ENCODE data around the gene RLN3. TPM values are rescaled to one million over a fixed set of nuclear protein-coding genes. Genes with fewer than 3 reads are reported as not detected.
A peak's percentile ranks its signal among the peaks of the same experiment; 100 is the strongest.

RLN3 gene
- total and polyA plus RNA-seq, 10 donors = 0.35 TPM; not detected in 9

DNA sequence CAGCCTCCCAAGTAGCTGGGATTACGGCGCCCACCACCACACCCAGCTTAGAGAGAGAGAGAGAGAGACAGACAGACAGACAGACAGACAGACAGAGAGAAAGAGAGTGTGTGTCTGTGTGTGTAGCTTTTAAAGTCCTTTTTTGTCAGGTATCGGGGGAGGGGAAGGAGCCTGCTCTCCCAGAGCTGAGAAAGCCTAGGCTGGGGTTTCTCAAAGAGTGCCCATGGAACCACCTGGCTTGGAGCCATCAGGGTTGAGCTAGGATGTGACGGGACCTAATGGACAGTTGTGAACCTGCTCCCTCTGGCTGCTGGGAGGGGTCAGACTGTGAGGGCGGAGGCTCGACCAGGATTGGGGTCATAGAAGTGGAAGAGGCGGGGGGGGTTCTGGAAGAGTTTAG is 38.5 kb upstream of the RLN3 start:
- Histone ChIP-seq H3K4me3 (no peak overlapping the region), H3K9me3 (no peaks in the 10 kb centered on the region), H3K4me1 (peaks cover 28 to 88% (median 55%) of the 10 kb centered on the region in 6 donors), H3K27me3 (replicated peaks in 1 of 7) (no peaks in the 10 kb centered on the region), H3K27ac (peak overlapping the region in 2 of 8 donors; percentile 96 to 97), H3K36me3 (peaks cover 0 to 62% (median 19%) of the 10 kb centered on the region in 6 donors)
- 89 to 96% (median 93%) methylated on average over 7 of the region's 7 CpGs for WGBS, 5 donors
- TF ChIP-seq, protein P1, sequence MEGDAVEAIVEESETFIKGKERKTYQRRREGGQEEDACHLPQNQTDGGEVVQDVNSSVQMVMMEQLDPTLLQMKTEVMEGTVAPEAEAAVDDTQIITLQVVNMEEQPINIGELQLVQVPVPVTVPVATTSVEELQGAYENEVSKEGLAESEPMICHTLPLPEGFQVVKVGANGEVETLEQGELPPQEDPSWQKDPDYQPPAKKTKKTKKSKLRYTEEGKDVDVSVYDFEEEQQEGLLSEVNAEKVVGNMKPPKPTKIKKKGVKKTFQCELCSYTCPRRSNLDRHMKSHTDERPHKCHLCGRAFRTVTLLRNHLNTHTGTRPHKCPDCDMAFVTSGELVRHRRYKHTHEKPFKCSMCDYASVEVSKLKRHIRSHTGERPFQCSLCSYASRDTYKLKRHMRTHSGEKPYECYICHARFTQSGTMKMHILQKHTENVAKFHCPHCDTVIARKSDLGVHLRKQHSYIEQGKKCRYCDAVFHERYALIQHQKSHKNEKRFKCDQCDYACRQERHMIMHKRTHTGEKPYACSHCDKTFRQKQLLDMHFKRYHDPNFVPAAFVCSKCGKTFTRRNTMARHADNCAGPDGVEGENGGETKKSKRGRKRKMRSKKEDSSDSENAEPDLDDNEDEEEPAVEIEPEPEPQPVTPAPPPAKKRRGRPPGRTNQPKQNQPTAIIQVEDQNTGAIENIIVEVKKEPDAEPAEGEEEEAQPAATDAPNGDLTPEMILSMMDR (IDR thresholded peaks at IDR 0.05 in 8 of 11, conservative IDR thresholded peaks at IDR 0.05 in 3 of 11) = no peak
- no peak for TF ChIP-seq POLR2A (IDR thresholded peaks at IDR 0.05)
- no peak for TF ChIP-seq POLR2AphosphoS5 (IDR thresholded peaks at IDR 0.05)
- intact Hi-C loops (cut with DNase I; ENCODE audit: low total_unique reads) = no loop called here
- DNase-seq = no peak

DNA sequence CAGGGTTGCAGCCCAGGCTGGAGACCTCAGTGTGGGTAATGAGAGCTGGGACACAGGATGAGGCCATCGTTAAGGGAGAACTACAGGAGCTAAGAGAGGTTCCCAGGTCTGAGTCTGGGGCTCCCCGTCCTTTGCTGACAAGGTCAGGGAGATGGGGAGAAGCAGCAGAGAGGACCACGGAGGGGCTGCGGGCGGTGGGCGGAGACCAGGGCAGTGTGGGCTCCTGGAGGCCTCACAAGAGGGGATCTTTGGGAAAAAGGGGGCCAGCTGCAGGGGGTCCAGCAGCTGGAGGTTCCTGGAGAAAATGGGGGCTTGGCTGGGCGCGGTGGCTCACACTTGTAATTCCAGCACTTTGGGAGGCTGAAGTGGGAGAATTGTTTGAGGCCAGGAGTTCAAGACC is 37.9 kb upstream of the RLN3 start:
- H3K36me3 ChIP-seq = peaks cover 0 to 65% (median 19%) of the 10 kb centered on the region in 6 donors
- DNase-seq = no peak
- no peaks in the 10 kb centered on the region for H3K27me3 ChIP-seq (replicated peaks in 1 of 7)
- no peak overlapping the region for H3K27ac ChIP-seq
- intact Hi-C loops (cut with DNase I; ENCODE audit: low total_unique reads) = no loop called here
- no peak overlapping the region for H3K4me3 ChIP-seq
- TF ChIP-seq, protein P1 (IDR thresholded peaks at IDR 0.05 in 8 of 11, conservative IDR thresholded peaks at IDR 0.05 in 3 of 11) = no peak
- TF ChIP-seq POLR2AphosphoS5 (IDR thresholded peaks at IDR 0.05) = no peak
- TF ChIP-seq POLR2A (IDR thresholded peaks at IDR 0.05) = no peak
- 91 to 94% (median 92%) methylated on average over 8 of the region's 8 CpGs for WGBS, 5 donors
- H3K9me3 ChIP-seq = no peaks in the 10 kb centered on the region
- H3K4me1 ChIP-seq = peaks cover 25 to 82% (median 49%) of the 10 kb centered on the region in 6 donors

DNA sequence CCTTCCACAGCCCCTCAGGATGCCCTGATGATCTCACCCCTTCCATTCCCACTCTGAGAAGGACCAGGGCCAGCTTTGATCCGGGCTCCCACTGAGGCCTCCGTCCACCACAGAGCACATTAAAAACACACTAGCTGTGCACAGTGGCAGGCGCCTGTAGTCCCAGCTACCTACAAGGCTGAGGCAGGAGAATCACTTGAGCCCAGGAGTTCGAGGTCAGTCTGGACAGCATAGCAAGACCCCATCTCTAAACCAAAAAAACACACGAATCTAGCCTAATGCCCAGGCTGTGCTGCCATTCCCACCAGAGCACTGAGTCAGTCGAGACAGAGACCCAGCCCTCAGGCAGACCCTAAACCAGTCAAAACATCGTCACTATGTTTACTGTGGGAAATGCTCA is 35.9 kb upstream of the RLN3 start:
- peaks cover 11 to 63% (median 29%) of the 10 kb centered on the region in 6 donors for H3K4me1 ChIP-seq
- 81 to 91% (median 90%) methylated on average over 7 of the region's 7 CpGs for WGBS, 5 donors
- H3K9me3 ChIP-seq = no peaks in the 10 kb centered on the region
- H3K36me3 ChIP-seq = peaks cover 0 to 84% (median 19%) of the 10 kb centered on the region in 6 donors
- intact Hi-C loops (cut with DNase I; ENCODE audit: low total_unique reads) = no loop called here
- TF ChIP-seq POLR2A (IDR thresholded peaks at IDR 0.05) (no peak), POLR2AphosphoS5 (IDR thresholded peaks at IDR 0.05) (no peak)
- TF ChIP-seq, protein P1 (IDR thresholded peaks at IDR 0.05 in 8 of 11, conservative IDR thresholded peaks at IDR 0.05 in 3 of 11) = no peak
- DNase-seq = no peak
- no peak overlapping the region for H3K27ac ChIP-seq
- no peaks in the 10 kb centered on the region for H3K27me3 ChIP-seq (replicated peaks in 1 of 7)
- no peak overlapping the region for H3K4me3 ChIP-seq

DNA sequence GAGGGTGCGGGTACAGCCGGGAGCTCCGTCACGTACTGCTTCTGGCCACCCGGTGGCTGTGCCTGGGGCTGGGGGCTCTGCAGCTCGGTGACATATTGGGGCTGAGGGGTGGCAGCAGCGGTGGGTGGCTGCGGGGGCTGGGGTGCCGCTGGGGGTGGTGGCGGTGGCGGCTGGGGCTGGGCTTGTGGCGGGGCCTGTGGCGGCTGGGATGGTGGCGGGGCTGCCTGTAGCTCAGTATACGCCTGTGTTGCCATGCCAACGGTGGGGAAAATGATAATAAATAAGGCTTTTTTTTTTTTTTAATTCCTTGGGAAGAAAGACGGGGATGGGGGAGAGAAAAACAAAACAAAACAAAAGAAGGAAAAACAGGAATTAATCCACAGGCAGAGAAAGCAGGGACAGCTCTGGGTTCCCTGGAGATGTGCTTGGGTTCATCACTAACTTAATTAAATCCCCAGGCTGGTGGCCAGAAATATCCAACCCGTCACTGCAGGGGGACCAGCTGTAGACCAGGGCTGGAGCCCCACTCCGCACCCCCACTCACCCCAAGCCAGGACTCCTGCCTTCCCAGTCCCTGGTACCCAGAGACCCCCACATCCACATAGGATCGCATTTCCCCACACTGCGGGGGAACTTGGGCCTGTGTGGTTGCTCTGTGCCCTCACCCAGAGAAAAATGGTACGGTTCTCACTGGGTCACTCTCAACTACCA is 34.2 kb upstream of the RLN3 start:
- TF ChIP-seq POLR2AphosphoS5 (IDR thresholded peaks at IDR 0.05) (no peak), POLR2A (IDR thresholded peaks at IDR 0.05) (no peak)
- TF ChIP-seq, protein P1 (IDR thresholded peaks at IDR 0.05 in 8 of 11, conservative IDR thresholded peaks at IDR 0.05 in 3 of 11) = no peak
- no peak overlapping the region for H3K4me3 ChIP-seq
- peaks cover 0 to 93% (median 25%) of the 10 kb centered on the region in 6 donors for H3K36me3 ChIP-seq
- H3K9me3 ChIP-seq = peaks cover 0 to 4% (median under 1%) of the 10 kb centered on the region in 8 donors
- WGBS, 5 donors = 89 to 93% (median 90%) methylated on average over 15 to 22 of the region's 22 CpGs
- no peak for DNase-seq
- H3K4me1 ChIP-seq = peaks cover 0 to 46% (median 13%) of the 10 kb centered on the region in 6 donors
- H3K27me3 ChIP-seq (replicated peaks in 1 of 7) = no peaks in the 10 kb centered on the region
- intact Hi-C loops (cut with DNase I; ENCODE audit: low total_unique reads) = no loop called here
- H3K27ac ChIP-seq = no peak overlapping the region
